ENCODE results near the gene PRKAG3. TPM values are rescaled to one million over a fixed set of nuclear protein-coding genes. Genes with fewer than 3 reads are reported as not detected.

PRKAG3 gene
- total and polyA plus RNA-seq, 8 donors, result 0.08 TPM; not detected in 7

GRCh38 chr2:218805627-218806026 lies 26.0 kb downstream of the PRKAG3 start:
- no peak for DNase-seq

GRCh38 chr2:218804817-218805216 lies 26.8 kb downstream of the PRKAG3 start:
- TF ChIP-seq CTCF (IDR thresholded peaks at IDR 0.05), result no peak
- DNase-seq (no peak), ATAC-seq (no peak)
- intact Hi-C loops (cut with DNase I), result no loop called here
- no peaks in the 10 kb centered on the region for H3K27me3 ChIP-seq
- H3K9me3 ChIP-seq, result peaks cover 0 to 13% of the 10 kb centered on the region in 2 donors
- no peaks in the 10 kb centered on the region for H3K36me3 ChIP-seq
- no peak overlapping the region for H3K27ac ChIP-seq
- H3K4me3 ChIP-seq, result no peak overlapping the region
- H3K4me1 ChIP-seq, result peaks cover 11 to 42% of the 10 kb centered on the region in 2 donors

More at GRCh38 chr2:218805627-218806026, 26.0 kb downstream of the PRKAG3 start:
- TF ChIP-seq CTCF (IDR thresholded peaks at IDR 0.05), result no peak
- intact Hi-C loops (cut with DNase I), result no loop called here
- H3K27ac ChIP-seq, result peak overlapping the region; percentile 73 to 81
- no peaks in the 10 kb centered on the region for H3K36me3 ChIP-seq
- H3K9me3 ChIP-seq, result peaks cover 0 to 13% of the 10 kb centered on the region in 2 donors
- H3K4me1 ChIP-seq, result peaks cover 11 to 42% of the 10 kb centered on the region in 2 donors
- H3K4me3 ChIP-seq, result no peak overlapping the region
- no peaks in the 10 kb centered on the region for H3K27me3 ChIP-seq
- ATAC-seq, result peak; percentile 65

- intact Hi-C loops (cut with DNase I), result no loop called here
- no peaks in the 10 kb centered on the region for H3K27me3 ChIP-seq
- DNase-seq, result no peak
- H3K4me1 ChIP-seq, result peaks cover 11 to 36% of the 10 kb centered on the region in 2 donors
- no peak for TF ChIP-seq CTCF (IDR thresholded peaks at IDR 0.05)
- no peaks in the 10 kb centered on the region for H3K36me3 ChIP-seq
- peaks cover 0 to 13% of the 10 kb centered on the region in 2 donors for H3K9me3 ChIP-seq
- no peak overlapping the region for H3K27ac ChIP-seq
- ATAC-seq, result no peak
- H3K4me3 ChIP-seq, result no peak overlapping the region
These were observed 29.1 kb downstream of the PRKAG3 start for GRCh38 chr2:218802386-218802994.

GRCh38 chr2:218799990-218800389 lies 31.6 kb downstream of the PRKAG3 start:
- Histone ChIP-seq H3K36me3 (no peaks in the 10 kb centered on the region), H3K9me3 (peaks cover 0 to 12% of the 10 kb centered on the region in 2 donors), H3K4me3 (no peak overlapping the region), H3K27me3 (no peaks in the 10 kb centered on the region), H3K27ac (no peak overlapping the region), H3K4me1 (peaks cover 0 to 13% of the 10 kb centered on the region in 2 donors)
- intact Hi-C loops (cut with DNase I), result no loop called here
- no peak for DNase-seq
- TF ChIP-seq CTCF (IDR thresholded peaks at IDR 0.05), result no peak
- no peak for ATAC-seq

GRCh38 chr2:218798767-218799504 lies 32.7 kb downstream of the PRKAG3 start:
- Histone ChIP-seq H3K27ac (no peak overlapping the region), H3K4me1 (peaks cover 0 to 13% of the 10 kb centered on the region in 2 donors), H3K9me3 (peaks cover 0 to 2% of the 10 kb centered on the region in 2 donors), H3K27me3 (no peaks in the 10 kb centered on the region), H3K4me3 (no peak overlapping the region), H3K36me3 (no peaks in the 10 kb centered on the region)
- TF ChIP-seq CTCF (IDR thresholded peaks at IDR 0.05), result no peak
- intact Hi-C loops (cut with DNase I), result no loop called here
- ATAC-seq, result no peak
- no peak for DNase-seq

Measured in left lung (tissue), 10 donors.